GM23338 (cell line): Measurements from ENCODE around the gene UCP3.

Experiments used
- CREB1 ChIP-seq: fragments of 250-450 bp; sonication (Bioruptor Pico); IDR thresholded peaks from 2 replicates; pipeline ENCODE4 v1.5.0; 2020; ENCODE audit warnings: low read depth, mild to moderate bottlenecking, moderate library complexity
- CTCF ChIP-seq, 2 experiments: fragments of 200-600 bp in 1 of 2; sonication (generic) in 1 of 2; conservative IDR thresholded peaks; 2 replicates each; pipeline versions ENCODE4 v1.5.1 to v1.6.1; 2016 to 2017; ENCODE audit warnings: antibody characterized with exemption in 2 of 2, low read depth in 2 of 2, mild to moderate bottlenecking in 2 of 2, moderate library complexity in 1 of 2
- EZH2 ChIP-seq: fragments of 200-600 bp; sonication (generic); IDR thresholded peaks from one replicate; pipeline ENCODE4 v1.8.0; 2017; ENCODE audit warnings: antibody characterized with exemption, mild to moderate bottlenecking, low read depth; ENCODE audit not compliant: unreplicated experiment
- EZH2phosphoT487 ChIP-seq: fragments of 200-600 bp; sonication (generic); IDR thresholded peaks from one replicate; pipeline ENCODE4 v1.8.1; 2018; ENCODE audit warnings: antibody characterized with exemption; ENCODE audit not compliant: unreplicated experiment
- JUNB ChIP-seq: IDR thresholded peaks from one replicate; pipeline ENCODE4 v1.6.1; 2016; ENCODE audit warnings: antibody characterized with exemption; ENCODE audit not compliant: unreplicated experiment
- NANOG ChIP-seq: IDR thresholded peaks from 2 replicates; pipeline ENCODE4 v1.6.1; 2016; ENCODE audit warnings: antibody characterized with exemption, borderline replicate concordance
- POLR2AphosphoS5 ChIP-seq: IDR thresholded peaks from 2 replicates; pipeline ENCODE4 v1.6.1; 2016; ENCODE audit warnings: antibody characterized with exemption, low read depth
- REST ChIP-seq: IDR thresholded peaks from one replicate; pipeline ENCODE4 v1.6.1; 2018; ENCODE audit warnings: antibody characterized with exemption; ENCODE audit not compliant: unreplicated experiment
- STAT1 ChIP-seq: IDR thresholded peaks from one replicate; pipeline ENCODE4 v1.6.1; 2016; ENCODE audit warnings: antibody characterized with exemption; ENCODE audit not compliant: unreplicated experiment
- ZNF114 ChIP-seq: fragments of 250-450 bp; sonication (Bioruptor Pico); IDR thresholded peaks from 2 replicates; pipeline ENCODE4 v1.5.0; 2020; ENCODE audit warnings: mild to moderate bottlenecking, moderate library complexity
- ZNF331 ChIP-seq: fragments of 250-450 bp; sonication (Bioruptor Pico); IDR thresholded peaks from 2 replicates; pipeline ENCODE4 v1.5.0; 2020; ENCODE audit warnings: low read depth, mild to moderate bottlenecking, moderate library complexity
- ZNF462 ChIP-seq: fragments of 250-450 bp; sonication (Bioruptor Pico); IDR thresholded peaks from 2 replicates; pipeline ENCODE4 v1.5.0; 2020; ENCODE audit warnings: mild to moderate bottlenecking, moderate library complexity

GRCh38 chr11:74018331-74019005 is 9.6 kb upstream of the UCP3 start:
- no peak for TF ChIP-seq CTCF (conservative IDR thresholded peaks at IDR 0.05; ENCODE audit: low read depth in 2 of 2)
- TF ChIP-seq JUNB = no peak
- no peak for TF ChIP-seq EZH2
- no peak for TF ChIP-seq POLR2AphosphoS5
- no peak for TF ChIP-seq EZH2phosphoT487
- TF ChIP-seq CREB1 (CRISPR knock-in tag) = no peak
- no peak for TF ChIP-seq REST
- TF ChIP-seq ZNF114 (CRISPR knock-in tag) = no peak
- no peak for TF ChIP-seq ZNF331 (CRISPR knock-in tag)
- TF ChIP-seq STAT1 = no peak
- no peak for TF ChIP-seq NANOG
- no peak for TF ChIP-seq ZNF462 (CRISPR knock-in tag)
